HepG2 (cell line): ENCODE measurements around the gene FCGBP. TPM values are rescaled to one million over a fixed set of nuclear protein-coding genes. Genes with fewer than 3 reads are reported as not detected.

Experiments used
- ATAC-seq: fragments of 200-7000 bp; cut with Tn5 transposase; 3 replicates; pipeline ENCODE4 v1.9.1; 2020; ENCODE audit warnings: mild to moderate bottlenecking, moderate library complexity
- BruUV-seq: library from RNA; stranded (reverse); fragments of 400-500 nt; replicated peaks from 2 replicates; lab custom pipeline; 2021; lab: Mats Ljungman, UMichigan
- CTCF ChIA-PET: fragments of 300-600 bp; formaldehyde crosslinking; extraction: SDS; loops from one replicate; lab custom pipeline; 2021; ENCODE audit warnings: low total read pairs, inconsistent platforms, low intra/inter-chr PET ratio; lab: Yijun Ruan, JAX
- POLR2A ChIA-PET: fragments of 350-600 bp; sonication (Branson Sonifier 250); formaldehyde crosslinking; loops from one replicate; lab custom pipeline; 2020; ENCODE audit warnings: antibody characterized with exemption, inconsistent platforms; lab: Yijun Ruan, JAX
- DNase-seq: peaks from one replicate; pipeline ENCODE4 v3.0.0-alpha.2; 2015; ENCODE audit warnings: low spot score
- FAIRE-seq: peaks from 3 replicates; lab custom pipeline; 2011; peaks lifted over from hg19 to GRCh38; lab: Jason Lieb, UNC
- H2AFZ ChIP-seq: one replicate; pipeline ENCODE4 v1.6.1; 2011; ENCODE audit warnings: low read length, inconsistent platforms
- H3K27ac ChIP-seq: fragments of 300-600 bp; 3 replicates; pipeline ENCODE4 v1.8.0; 2011; ENCODE audit warnings: mixed run types, mild to moderate bottlenecking, mixed read lengths, low read length, inconsistent platforms; ENCODE audit not compliant: insufficient read depth; ENCODE audit errors: extremely low read length
- H3K27me3 ChIP-seq, 2 experiments: fragments of 200-600 bp in 1 of 2; 2 replicates in 1 of 2; 3 replicates in 1 of 2; pipeline versions ENCODE4 v1.6.0 to v1.8.0; 2011; ENCODE audit warnings: low read length in 2 of 2, mild to moderate bottlenecking in 2 of 2, moderate library complexity in 2 of 2, inconsistent platforms in 1 of 2; ENCODE audit not compliant: insufficient read depth in 2 of 2, control insufficient read depth in 1 of 2
- H3K36me3 ChIP-seq, 2 experiments: fragments of 200-600 bp in 1 of 2; replicated peaks in 1 of 2; 2 replicates in 1 of 2; 3 replicates in 1 of 2; pipeline versions ENCODE4 v1.5.1 to v1.8.0; 2011; ENCODE audit warnings: low read length in 2 of 2, inconsistent platforms in 1 of 2; ENCODE audit not compliant: insufficient read depth in 2 of 2, control insufficient read depth in 1 of 2
- H3K4me1 ChIP-seq: 2 replicates; pipeline ENCODE4 v1.5.1; 2012; ENCODE audit warnings: low read length, inconsistent platforms; ENCODE audit not compliant: insufficient read depth
- H3K4me2 ChIP-seq: 2 replicates; pipeline ENCODE4 v1.6.0; 2011; ENCODE audit warnings: low read depth, low read length, inconsistent platforms
- H3K4me3 ChIP-seq, 3 experiments: fragments of 200-600 bp in 1 of 3; sonication (generic), shearing (Covaris generic) in 1 of 3; replicated peaks in 1 of 3; 2 replicates each; pipeline ENCODE4 v1.5.1; 2011 to 2016; ENCODE audit warnings: low read length in 3 of 3, inconsistent platforms in 2 of 3, low read depth in 2 of 3, mild to moderate bottlenecking in 2 of 3, control low read depth in 1 of 3, mixed read lengths in 1 of 3; ENCODE audit not compliant: insufficient read depth in 1 of 3
- H3K79me2 ChIP-seq: one replicate; pipeline ENCODE4 v1.6.1; 2011; ENCODE audit warnings: low read length, inconsistent platforms; ENCODE audit not compliant: insufficient read depth
- H3K9ac ChIP-seq: 2 replicates; pipeline ENCODE4 v1.6.0; 2011; ENCODE audit warnings: mild to moderate bottlenecking, low read depth, low read length, inconsistent platforms; ENCODE audit not compliant: insufficient read depth
- H3K9me3 ChIP-seq: 2 replicates; pipeline ENCODE4 v1.5.1; 2012; ENCODE audit warnings: mild to moderate bottlenecking, low read length
- H4K20me1 ChIP-seq: 2 replicates; pipeline ENCODE4 v1.6.0; 2011; ENCODE audit warnings: inconsistent platforms, mild to moderate bottlenecking, low read length, moderate library complexity; ENCODE audit not compliant: insufficient read depth
- AGO2 ChIP-seq: fragments of 200-400 bp; formaldehyde crosslinking; optimal IDR thresholded peaks from 2 replicates; pipeline ENCODE3; 2017; ENCODE audit warnings: mild to moderate bottlenecking, low read depth, low read length, moderate library complexity
- PHF20 ChIP-seq: sonication (generic); formaldehyde crosslinking; IDR thresholded peaks from 2 replicates; pipeline ENCODE4 v1.5.0; 2020; ENCODE audit warnings: mild to moderate bottlenecking, missing genetic modification reagents
- RBFOX2 ChIP-seq: fragments of 200-400 bp; formaldehyde crosslinking; IDR thresholded peaks from 2 replicates; pipeline ENCODE4 v1.6.1; 2017; ENCODE audit warnings: low read depth, mild to moderate bottlenecking, low read length
- ZNF121 ChIP-seq: sonication (generic); formaldehyde crosslinking; IDR thresholded peaks from 2 replicates; pipeline ENCODE4 v1.5.0; 2020; ENCODE audit warnings: mild to moderate bottlenecking, missing genetic modification reagents
- ZSCAN21 ChIP-seq: sonication (generic); formaldehyde crosslinking; IDR thresholded peaks from 2 replicates; pipeline ENCODE4 v1.8.0; 2022; ENCODE audit warnings: mild to moderate bottlenecking, missing genetic modification reagents, moderate library complexity, borderline replicate concordance
- WGBS: methylation state at CpG from one replicate; pipeline ENCODE4 v1.1.6; 2017; ENCODE audit warnings: low lambda C conversion rate; 5-methylcytosine and 5-hydroxymethylcytosine counted together
- in situ Hi-C: cut with HindIII; loops from 2 replicates; pipeline ENCODE4 v1.10.0; 2017; ENCODE audit warnings: low pct_unique_long_range_greater_than_20kb; ENCODE audit not compliant: extremely low pct_ligation_motif_present
- intact Hi-C: fragments of 100-400 bp; cut with micrococcal nuclease; formaldehyde crosslinking; loops from one replicate; pipeline ENCODE4 v1.10.0; 2022; ENCODE audit not compliant: unreplicated experiment
- polyA plus RNA-seq, 8 experiments: library from polyadenylated mRNA; depleted of rRNA in 3 of 8; stranded (reverse) in 7 of 8; unstranded in 1 of 8; fragments of >200 nt; fragmentation: Illumina TruSeq in 4 of 8; extraction: Trizol in 4 of 8; gene quantifications; 2 replicates each; pipeline versions ENCODE4 v1.2.1 to v1.2.3, GENCODE V29; 2011 to 2016; ENCODE audit warnings: low read depth in 4 of 8, missing spikeins in 1 of 8, mixed read lengths in 1 of 8; ENCODE audit not compliant: insufficient read depth in 1 of 8
- total RNA-seq, 5 experiments: library from RNA; depleted of rRNA; stranded (reverse); fragments of >200 nt; fragmentation: Illumina TruSeq; extraction: Trizol; gene quantifications; 2 replicates each; pipeline ENCODE4 v1.2.3, GENCODE V29; 2016; ENCODE audit warnings: low read depth in 1 of 5

Gene FCGBP
- total and polyA plus RNA-seq, 2 of the 13 experiments (the other 11 are each of a cell fraction or from before 2014, with no cell fraction given) = 1.3 to 7.0 TPM

GRCh38 chr19:39982883-39983282 lies 48.4 kb upstream of the FCGBP start:
- TF ChIP-seq PHF20 (no peak), ZNF121 (peak; percentile 45; the same call in 1 of the 2 replicates)
- Histone ChIP-seq H3K4me3 (no peak overlapping the region), H3K36me3 (peaks cover 12 to 37% of the 10 kb centered on the region in 2 experiments), H3K4me1 (no peaks in the 10 kb centered on the region), H4K20me1 (no peaks in the 10 kb centered on the region), H3K27ac (no peak overlapping the region), H3K9me3 (peaks cover 14% of the 10 kb centered on the region), H3K79me2 (peaks cover 9% of the 10 kb centered on the region), H3K4me2 (no peak overlapping the region), H3K27me3 (no peaks in the 10 kb centered on the region), H2AFZ (no peak overlapping the region), H3K9ac (no peak overlapping the region)
- ATAC-seq (no peak), DNase-seq (no peak), FAIRE-seq (no peak)
- in situ Hi-C loops = no loop called here
- 89% methylated on average over 1 of the region's 1 CpG for WGBS
- ChIA-PET POLR2A (no interaction called here), CTCF (no interaction called here)
- intact Hi-C loops = no loop called here
- no TSS peak for BruUV-seq

- Histone ChIP-seq H3K4me3 (no peak overlapping the region), H3K4me1 (peaks cover 26% of the 10 kb centered on the region), H3K36me3 (peaks cover 18 to 54% of the 10 kb centered on the region in 2 experiments), H3K4me2 (no peak overlapping the region), H3K27me3 (no peaks in the 10 kb centered on the region; a peak in 1 of 5 replicates), H3K79me2 (peaks cover 21% of the 10 kb centered on the region), H3K9me3 (no peaks in the 10 kb centered on the region), H3K9ac (no peak overlapping the region), H3K27ac (no peak overlapping the region), H2AFZ (no peak overlapping the region), H4K20me1 (no peaks in the 10 kb centered on the region)
- ATAC-seq = no peak
- in situ Hi-C loops (loop anchor here (5.0 kb wide), 1 partner anchor 82 kb away; no protein-coding TSS in a partner anchor), intact Hi-C loops (no loop called here)
- CTCF ChIA-PET = no interaction called here
- TF ChIP-seq RBFOX2 = 0 out of 2 replicates have a peak, but pooled peaks have one; percentile 35
- TF ChIP-seq ZSCAN21 (CRISPR knock-in tag) = no peak
- peak; percentile 65 for TF ChIP-seq AGO2
- no peak for FAIRE-seq
- no peak for DNase-seq
- 90% methylated on average over 22 of the region's 24 CpGs for WGBS
- no TSS peak for BruUV-seq
- POLR2A ChIA-PET = no interaction called here
These were observed 40.1 kb upstream of the FCGBP start for GRCh38 chr19:39974377-39975155.
